Endothelial cell of umbilical vein (primary cell): ENCODE measurements around the gene TMPRSS5. TPM values are rescaled to one million over a fixed set of nuclear protein-coding genes. Genes with fewer than 3 reads are reported as not detected.

Source experiments
- BruUV-seq: library from RNA; stranded (reverse); fragments of 400-500 nt; replicated peaks from 2 replicates; lab custom pipeline; 2021; lab: Mats Ljungman, UMichigan
- CTCF ChIA-PET: fragments of 300-600, 350-600 bp; sonication (Branson Sonifier 250); formaldehyde crosslinking; loops from one replicate; lab custom pipeline; 2021; ENCODE audit warnings: antibody characterized with exemption, inconsistent platforms; lab: Charles Lee
- POLR2A ChIA-PET: fragments of 300-600, 350-600 bp; sonication (Branson Sonifier 250); formaldehyde crosslinking; loops from one replicate; lab custom pipeline; 2021; ENCODE audit warnings: antibody characterized with exemption, inconsistent platforms; lab: Charles Lee
- DNase-seq: peaks from one replicate; pipeline ENCODE4 v3.0.0-alpha.2; 2011; ENCODE audit warnings: low read depth, low spot score
- FAIRE-seq: peaks from 2 replicates; lab custom pipeline; 2011; peaks lifted over from hg19 to GRCh38; lab: Jason Lieb, UNC
- H2AFZ ChIP-seq: 2 replicates; pipeline ENCODE4 v1.6.0; 2012; ENCODE audit warnings: low read depth, low read length, control low read depth, inconsistent platforms
- H3K27ac ChIP-seq: 2 replicates; pipeline ENCODE4 v1.5.1; 2011; ENCODE audit warnings: low read depth, mild to moderate bottlenecking, control low read depth, low read length, moderate library complexity; ENCODE audit not compliant: insufficient read depth
- H3K27me3 ChIP-seq, 2 experiments: 2 replicates each; pipeline versions ENCODE4 v1.6.0 to v1.6.1; 2011; ENCODE audit warnings: low read length in 2 of 2, mixed read lengths in 1 of 2; ENCODE audit not compliant: control insufficient read depth in 2 of 2, insufficient read depth in 2 of 2
- H3K36me3 ChIP-seq, 2 experiments: 2 replicates in 1 of 2; 3 replicates in 1 of 2; pipeline ENCODE4 v1.5.1; 2011; ENCODE audit warnings: low read length in 2 of 2, mild to moderate bottlenecking in 1 of 2, moderate library complexity in 1 of 2; ENCODE audit not compliant: control insufficient read depth in 2 of 2, insufficient read depth in 2 of 2; ENCODE audit errors: extremely low read depth in 1 of 2
- H3K4me1 ChIP-seq: 3 replicates; pipeline ENCODE4 v1.5.1; 2011; ENCODE audit warnings: mild to moderate bottlenecking, low read length; ENCODE audit not compliant: control insufficient read depth, insufficient read depth; ENCODE audit errors: extremely low read depth
- H3K4me2 ChIP-seq: 2 replicates; pipeline ENCODE4 v1.6.1; 2011; ENCODE audit warnings: low read length, control low read depth, mixed read lengths; ENCODE audit not compliant: insufficient read depth
- H3K4me3 ChIP-seq, 3 experiments: fragments of 200-600 bp in 1 of 3; sonication (generic), shearing (Covaris generic) in 1 of 3; replicated peaks in 1 of 3; 2 replicates each; pipeline ENCODE4 v1.5.1; 2011 to 2016; ENCODE audit warnings: control low read depth in 3 of 3, low read length in 3 of 3, mild to moderate bottlenecking in 2 of 3, inconsistent platforms in 1 of 3, low read depth in 1 of 3, moderate library complexity in 1 of 3; ENCODE audit not compliant: insufficient read depth in 1 of 3
- H3K79me2 ChIP-seq: 2 replicates; pipeline ENCODE4 v1.6.0; 2012; ENCODE audit warnings: low read length, inconsistent platforms; ENCODE audit not compliant: control insufficient read depth, insufficient read depth
- H3K9ac ChIP-seq: replicated peaks from 2 replicates; pipeline ENCODE3; 2011; ENCODE audit warnings: low read length, control low read depth; ENCODE audit not compliant: insufficient read depth; ENCODE audit errors: extremely low read depth
- H3K9me1 ChIP-seq: replicated peaks from 3 replicates; pipeline ENCODE4 v1.6.0; 2011; ENCODE audit warnings: mild to moderate bottlenecking, low read length; ENCODE audit not compliant: control insufficient read depth, insufficient read depth; ENCODE audit errors: extremely low read depth
- H3K9me3 ChIP-seq: replicated peaks from 2 replicates; pipeline ENCODE4 v1.5.1; 2012; ENCODE audit warnings: low read length, inconsistent platforms; ENCODE audit not compliant: control insufficient read depth, insufficient read depth
- H4K20me1 ChIP-seq: replicated peaks from 2 replicates; pipeline ENCODE3; 2011; ENCODE audit warnings: mild to moderate bottlenecking, low read length; ENCODE audit not compliant: control insufficient read depth, insufficient read depth; ENCODE audit errors: extremely low read depth
- JUN ChIP-seq: IDR thresholded peaks from 2 replicates; pipeline ENCODE4 v1.6.1; 2011; ENCODE audit warnings: borderline replicate concordance, low read depth; ENCODE audit not compliant: insufficient read length, insufficient read depth
- MYC ChIP-seq: IDR thresholded peaks from one replicate; pipeline ENCODE4 v1.6.1; 2011; ENCODE audit warnings: mild to moderate bottlenecking, low read depth, low read length
- POLR2A ChIP-seq: IDR thresholded peaks from 2 replicates; pipeline ENCODE4 v1.6.1; 2012; ENCODE audit warnings: low read depth, mild to moderate bottlenecking, control low read depth, low read length
- POLR2AphosphoS5 ChIP-seq: IDR thresholded peaks from 2 replicates; pipeline ENCODE4 v1.6.1; 2012; ENCODE audit warnings: low read depth, mild to moderate bottlenecking, control low read depth, low read length, moderate library complexity; ENCODE audit not compliant: insufficient read depth
- dilution Hi-C: fragments of 300-500 bp; cut with MboI; formaldehyde crosslinking; loops from one replicate; pipeline ENCODE4 v1.15.0; 2019; ENCODE audit warnings: low sequenced_read_pairs; ENCODE audit not compliant: extremely low pct_ligation_motif_present
- intact Hi-C: fragments of 100-400 bp; cut with micrococcal nuclease; formaldehyde crosslinking; loops from one replicate; pipeline ENCODE4 v1.10.0; 2022
- polyA plus RNA-seq, 4 experiments: library from polyadenylated mRNA; depleted of rRNA in 3 of 4; stranded (reverse) in 3 of 4; unstranded in 1 of 4; fragments of >200 nt; gene quantifications; 2 replicates each; pipeline versions ENCODE4 v1.2.1 to v1.2.3, GENCODE V29; 2011 to 2012; ENCODE audit warnings: missing spikeins in 1 of 4
- total RNA-seq: library from RNA; stranded (reverse); gene quantifications from 2 replicates; pipeline ENCODE4 v1.2.3, GENCODE V29; 2021
- TF ChIP-seq, protein P1 (sequence below), 2 donors: IDR thresholded peaks; 1 replicate in 1 of 2; 2 replicates in 1 of 2; pipeline ENCODE4 v1.5.1; 2011; ENCODE audit warnings: low read length in 2 of 2, mild to moderate bottlenecking in 2 of 2, moderate library complexity in 2 of 2, control low read depth in 1 of 2, inconsistent platforms in 1 of 2, low read depth in 1 of 2; ENCODE audit not compliant: insufficient read depth in 1 of 2; ENCODE audit errors: extremely low read depth in 1 of 2
- TF ChIP-seq, protein P2 (sequence below): IDR thresholded peaks from 2 replicates; pipeline ENCODE4 v1.6.1; 2011; ENCODE audit not compliant: insufficient read depth, insufficient read length

TMPRSS5 gene
- total and polyA plus RNA-seq, 2 donors (not counting 3 experiments of a cell fraction or from before 2014, with no cell fraction given) = 0.40 to 0.64 TPM

DNA sequence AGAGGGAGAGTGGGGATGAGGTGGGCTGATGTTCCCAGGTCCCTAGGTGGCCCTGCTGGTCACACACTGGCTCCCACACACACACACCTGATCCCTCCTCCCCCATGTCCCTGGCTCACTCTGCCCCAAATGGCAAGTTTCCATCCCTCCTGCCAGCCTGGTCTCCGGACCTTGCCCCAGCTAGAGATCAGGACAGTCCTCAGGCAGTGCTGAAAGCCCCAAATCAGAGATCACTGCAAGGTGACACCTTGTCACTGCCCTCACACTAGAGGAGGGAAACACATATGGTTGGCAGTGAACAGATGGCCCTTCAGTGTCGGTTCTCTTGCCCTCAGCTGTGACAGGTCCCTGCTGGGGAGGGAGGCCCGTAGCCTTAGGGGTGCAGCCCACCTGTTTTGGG is 7.6 kb downstream of the TMPRSS5 start:
- no TSS peak for BruUV-seq
- FAIRE-seq = no peak
- POLR2A ChIA-PET = no interaction called here

DNA sequence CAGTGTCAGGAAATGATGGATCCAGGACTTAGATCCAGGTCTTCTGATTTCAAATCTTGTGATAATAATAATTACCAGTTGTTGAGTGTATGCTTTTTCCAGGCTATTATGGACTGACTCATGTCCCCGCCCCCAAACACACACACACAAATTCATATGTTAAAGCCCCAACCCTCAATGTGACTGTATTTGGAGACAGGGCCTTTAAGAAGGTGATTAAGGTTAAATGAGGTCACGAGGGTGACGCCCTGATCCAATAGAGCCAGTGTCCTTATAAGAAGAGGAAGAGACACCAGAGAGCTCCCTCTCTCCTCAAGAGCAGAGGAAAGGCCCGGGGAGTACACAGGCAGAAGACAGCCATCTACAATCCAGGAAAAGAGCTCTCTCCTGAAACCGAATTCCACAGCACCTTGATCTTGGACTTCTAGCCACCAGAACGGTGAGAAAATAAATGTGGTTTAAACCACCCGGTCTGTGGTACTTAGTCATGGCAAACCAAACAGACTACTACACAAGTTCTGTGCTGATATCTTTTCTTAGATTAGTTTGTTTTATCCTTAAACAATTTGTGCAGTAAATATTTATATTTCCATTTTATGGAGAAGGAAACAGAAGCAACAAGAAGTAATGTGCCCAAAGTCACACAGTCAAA is 8.2 kb downstream of the TMPRSS5 start:
- intact Hi-C loops = no loop called here
- POLR2A ChIA-PET = no interaction called here

More for the DNA sequence above, 7.6 kb downstream of the TMPRSS5 start:
- Histone ChIP-seq H3K79me2 (no peaks in the 10 kb centered on the region), H3K4me3 (no peak overlapping the region), H4K20me1 (no peaks in the 10 kb centered on the region), H3K9me1 (no peaks in the 10 kb centered on the region), H2AFZ (no peak overlapping the region), H3K36me3 (no peaks in the 10 kb centered on the region), H3K27me3 (no peaks in the 10 kb centered on the region), H3K27ac (no peak overlapping the region), H3K9me3 (no peaks in the 10 kb centered on the region), H3K4me2 (no peak overlapping the region), H3K4me1 (no peaks in the 10 kb centered on the region), H3K9ac (no peak overlapping the region)
- TF ChIP-seq, protein P1, sequence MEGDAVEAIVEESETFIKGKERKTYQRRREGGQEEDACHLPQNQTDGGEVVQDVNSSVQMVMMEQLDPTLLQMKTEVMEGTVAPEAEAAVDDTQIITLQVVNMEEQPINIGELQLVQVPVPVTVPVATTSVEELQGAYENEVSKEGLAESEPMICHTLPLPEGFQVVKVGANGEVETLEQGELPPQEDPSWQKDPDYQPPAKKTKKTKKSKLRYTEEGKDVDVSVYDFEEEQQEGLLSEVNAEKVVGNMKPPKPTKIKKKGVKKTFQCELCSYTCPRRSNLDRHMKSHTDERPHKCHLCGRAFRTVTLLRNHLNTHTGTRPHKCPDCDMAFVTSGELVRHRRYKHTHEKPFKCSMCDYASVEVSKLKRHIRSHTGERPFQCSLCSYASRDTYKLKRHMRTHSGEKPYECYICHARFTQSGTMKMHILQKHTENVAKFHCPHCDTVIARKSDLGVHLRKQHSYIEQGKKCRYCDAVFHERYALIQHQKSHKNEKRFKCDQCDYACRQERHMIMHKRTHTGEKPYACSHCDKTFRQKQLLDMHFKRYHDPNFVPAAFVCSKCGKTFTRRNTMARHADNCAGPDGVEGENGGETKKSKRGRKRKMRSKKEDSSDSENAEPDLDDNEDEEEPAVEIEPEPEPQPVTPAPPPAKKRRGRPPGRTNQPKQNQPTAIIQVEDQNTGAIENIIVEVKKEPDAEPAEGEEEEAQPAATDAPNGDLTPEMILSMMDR (IDR thresholded peaks at IDR 0.05; ENCODE audit: extremely low read depth in 1 of 2, insufficient read depth in 1 of 2, low read depth in 1 of 2, low read length in 2 of 2) = no peak
- TF ChIP-seq POLR2A = no peak
- dilution Hi-C loops = no loop called here
- CTCF ChIA-PET = no interaction called here
- no peak for DNase-seq
- intact Hi-C loops = no loop called here

More for the DNA sequence above, 8.2 kb downstream of the TMPRSS5 start:
- Histone ChIP-seq H4K20me1 (no peaks in the 10 kb centered on the region), H3K4me3 (no peak overlapping the region), H3K4me2 (no peak overlapping the region), H3K9ac (no peak overlapping the region), H3K27ac (no peak overlapping the region), H3K9me3 (no peaks in the 10 kb centered on the region), H3K79me2 (no peaks in the 10 kb centered on the region), H2AFZ (no peak overlapping the region), H3K9me1 (no peaks in the 10 kb centered on the region), H3K4me1 (no peaks in the 10 kb centered on the region), H3K27me3 (no peaks in the 10 kb centered on the region), H3K36me3 (no peaks in the 10 kb centered on the region)
- BruUV-seq = no TSS peak
- dilution Hi-C loops = no loop called here
- TF ChIP-seq POLR2A (no peak), JUN (no peak), MYC (no peak), POLR2AphosphoS5 (no peak)
- TF ChIP-seq, protein P2, sequence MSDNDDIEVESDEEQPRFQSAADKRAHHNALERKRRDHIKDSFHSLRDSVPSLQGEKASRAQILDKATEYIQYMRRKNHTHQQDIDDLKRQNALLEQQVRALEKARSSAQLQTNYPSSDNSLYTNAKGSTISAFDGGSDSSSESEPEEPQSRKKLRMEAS = no peak
- no peak for FAIRE-seq
- DNase-seq = no peak
- CTCF ChIA-PET = no interaction called here
